GM23338 (cell line): ENCODE results near the gene MYH10. TPM values are rescaled to one million over a fixed set of nuclear protein-coding genes. Genes with fewer than 3 reads are reported as not detected.

Experiments used
- polyA plus RNA-seq: library from polyadenylated mRNA; unstranded; fragments of >200 nt; fragmentation: Nextera tagmentation; extraction: Ambion mirVana; gene quantifications from 2 replicates; pipeline ENCODE4 v1.2.1, GENCODE V29; 2016
- small RNA-seq: library from RNA; depleted of rRNA; stranded (forward); fragments of <200 nt; gene quantifications from one replicate; pipeline ENCODE3, GENCODE V24; 2014; ENCODE audit warnings: low replicate concordance
- total RNA-seq: library from RNA; depleted of rRNA; stranded (reverse); fragments of >200 nt; shearing (Covaris generic); gene quantifications from 2 replicates; pipeline ENCODE4 v1.2.3, GENCODE V29; 2014; rRNA removed

The MYH10 gene
- total and polyA plus RNA-seq, 2 experiments from 2014 or later: 89.5 to 230 TPM

Small RNAs within 50 kb of the gene (small RNA-seq; reads per million reads assigned to genes)
- gene RNU7-43P: not detected

Other genes with a start within 250 kb of the MYH10 start
- 3,158 and 4,450 TPM in 2 replicates for gene RPL26, start 247.5 kb downstream of the MYH10 start, total RNA-seq
- 2,274 and 2,541 TPM in 2 replicates for gene RPL26, start 247.5 kb downstream of the MYH10 start, polyA plus RNA-seq
- gene RNF222, start 232.9 kb downstream of the MYH10 start, total RNA-seq: 0.07 and 0.31 TPM in 2 replicates
- 0.10 TPM in 1 of 2 replicates, not detected in the other for gene RNF222, start 232.9 kb downstream of the MYH10 start, polyA plus RNA-seq
- gene NDEL1, start 194.8 kb downstream of the MYH10 start, total RNA-seq: 15.9 and 21.2 TPM in 2 replicates
- gene NDEL1, start 194.8 kb downstream of the MYH10 start, polyA plus RNA-seq: 21.6 and 26.0 TPM in 2 replicates
- not detected in 2 replicates for gene CCDC42, start 114.1 kb upstream of the MYH10 start, total RNA-seq
- not detected in 2 replicates for gene CCDC42, start 114.1 kb upstream of the MYH10 start, polyA plus RNA-seq
- not detected in 2 replicates for gene SPDYE4, start 127.8 kb upstream of the MYH10 start, total RNA-seq
- not detected in 2 replicates for gene SPDYE4, start 127.8 kb upstream of the MYH10 start, polyA plus RNA-seq
- 1.9 and 2.8 TPM in 2 replicates for gene MFSD6L, start 168.6 kb upstream of the MYH10 start, total RNA-seq
- gene MFSD6L, start 168.6 kb upstream of the MYH10 start, polyA plus RNA-seq: 0.52 and 1.4 TPM in 2 replicates
- 0.24 TPM in 1 of 2 replicates, not detected in the other for gene PIK3R6, start 236.9 kb upstream of the MYH10 start, total RNA-seq
- gene PIK3R6, start 236.9 kb upstream of the MYH10 start, polyA plus RNA-seq: 0.11 and 0.14 TPM in 2 replicates